ENCODE measurements around the gene MMEL1.
"Not testable (repeated sequence)": the region's sequence is repeated elsewhere in the genome, so short reads cannot be mapped to it uniquely, and the experiment has no call there.

The MMEL1 gene

DNA sequence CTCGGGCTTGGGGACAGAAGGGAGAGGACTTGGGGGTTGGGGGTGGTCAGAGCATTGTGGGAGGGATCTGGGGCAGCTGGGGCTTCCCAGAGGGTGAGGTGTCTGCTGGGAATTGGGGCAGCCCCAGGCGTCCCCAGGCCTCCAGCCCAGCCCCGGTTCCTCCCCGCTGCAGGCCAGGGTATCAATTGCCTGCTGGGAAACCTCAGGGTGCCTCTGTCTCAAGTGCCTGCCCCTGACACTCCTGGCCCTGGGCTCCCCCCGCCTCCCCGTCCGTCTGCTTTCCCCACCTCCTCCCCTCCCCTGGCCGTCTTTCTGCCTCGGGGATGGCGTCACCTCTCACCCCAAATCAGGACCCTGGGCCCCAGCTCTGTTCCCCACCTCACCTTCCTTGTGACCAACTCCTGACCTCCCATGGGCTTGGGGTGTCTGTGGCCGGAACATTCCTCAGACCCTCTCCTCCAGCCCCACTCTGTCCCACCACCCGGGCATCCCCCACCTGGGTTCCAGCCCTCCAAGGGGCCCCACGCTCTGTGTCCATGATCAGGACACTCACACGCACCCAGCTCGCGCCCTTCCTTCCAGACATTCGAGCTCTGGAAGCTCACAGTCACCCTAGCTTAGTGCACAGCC is 64.5 kb downstream of the MMEL1 start:
- not testable (repeated sequence) for DNase-seq

DNA sequence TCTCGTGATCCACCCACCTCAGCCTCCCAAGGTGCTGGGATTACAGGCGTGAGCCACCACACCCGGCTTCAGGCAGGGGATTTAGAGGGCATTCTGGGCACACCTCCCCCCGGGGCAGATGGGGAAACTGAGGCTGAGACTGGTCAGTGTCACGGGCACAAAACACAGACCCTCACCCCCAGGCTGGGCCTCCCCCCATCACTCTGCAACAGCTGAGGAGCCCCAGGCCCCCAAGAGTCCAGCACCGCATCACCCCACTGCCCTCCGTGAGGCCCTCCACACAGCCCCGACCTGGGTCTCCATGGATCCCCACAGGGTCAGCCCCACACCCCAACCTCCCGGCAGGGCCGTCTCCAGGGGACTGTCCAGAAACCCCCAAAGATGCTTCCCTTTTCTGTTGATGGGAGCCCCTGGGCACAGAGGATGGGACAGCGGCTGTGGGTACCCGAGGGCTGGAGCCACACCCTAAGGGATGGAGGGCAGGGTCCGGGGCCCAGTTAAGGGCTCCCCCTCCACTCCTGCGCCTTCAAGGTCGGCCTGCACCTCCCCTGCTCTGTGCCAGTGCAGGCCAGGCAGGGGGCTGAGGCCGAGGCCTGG is 65.6 kb downstream of the MMEL1 start:
- no peak for DNase-seq

DNA sequence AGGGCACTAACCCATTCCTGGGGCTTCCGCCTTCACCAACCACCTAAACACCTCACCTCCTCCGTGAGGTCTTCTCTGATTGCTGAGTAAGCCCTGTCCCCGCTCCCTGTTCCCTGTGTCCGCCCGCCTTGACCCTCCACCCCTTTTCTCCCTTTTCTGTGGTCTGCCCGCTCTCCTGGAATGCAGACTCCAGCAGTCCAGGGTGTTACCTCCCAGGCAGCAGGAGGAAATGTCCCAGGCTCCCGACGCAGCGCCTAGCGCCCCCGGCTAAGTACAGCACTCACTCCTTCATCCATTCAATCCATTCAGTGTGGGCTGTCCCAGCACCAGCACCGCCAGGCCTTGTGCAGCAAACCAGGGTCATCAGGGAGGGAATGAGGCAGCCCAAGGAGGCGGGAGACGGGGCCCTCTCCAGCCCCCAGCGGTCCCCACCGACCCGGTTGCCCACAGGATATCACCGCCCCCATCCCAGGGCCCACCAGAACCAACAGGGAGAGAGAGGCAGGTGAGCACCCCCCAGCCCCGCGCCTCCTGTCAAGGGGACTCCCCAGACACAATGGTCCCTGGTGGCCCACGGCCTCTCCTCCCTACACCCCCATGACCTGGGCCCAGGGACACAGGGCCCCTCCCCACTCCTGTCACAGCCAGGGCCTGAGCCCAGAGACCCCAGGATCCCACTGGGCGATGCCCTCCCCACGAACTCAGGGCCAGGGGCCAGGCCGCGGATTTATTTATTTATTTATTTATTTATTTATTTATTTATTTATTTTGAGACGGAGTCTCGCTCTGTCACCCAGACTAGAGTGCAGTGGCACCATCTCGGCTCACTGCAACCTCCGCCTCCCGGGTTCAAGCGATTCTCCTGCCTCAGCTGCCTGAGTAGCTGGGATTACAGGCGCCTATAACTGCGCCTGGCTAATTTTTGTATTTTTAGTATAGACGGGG is 66.4 kb downstream of the MMEL1 start:
- peak; percentile 16 for DNase-seq

DNA sequence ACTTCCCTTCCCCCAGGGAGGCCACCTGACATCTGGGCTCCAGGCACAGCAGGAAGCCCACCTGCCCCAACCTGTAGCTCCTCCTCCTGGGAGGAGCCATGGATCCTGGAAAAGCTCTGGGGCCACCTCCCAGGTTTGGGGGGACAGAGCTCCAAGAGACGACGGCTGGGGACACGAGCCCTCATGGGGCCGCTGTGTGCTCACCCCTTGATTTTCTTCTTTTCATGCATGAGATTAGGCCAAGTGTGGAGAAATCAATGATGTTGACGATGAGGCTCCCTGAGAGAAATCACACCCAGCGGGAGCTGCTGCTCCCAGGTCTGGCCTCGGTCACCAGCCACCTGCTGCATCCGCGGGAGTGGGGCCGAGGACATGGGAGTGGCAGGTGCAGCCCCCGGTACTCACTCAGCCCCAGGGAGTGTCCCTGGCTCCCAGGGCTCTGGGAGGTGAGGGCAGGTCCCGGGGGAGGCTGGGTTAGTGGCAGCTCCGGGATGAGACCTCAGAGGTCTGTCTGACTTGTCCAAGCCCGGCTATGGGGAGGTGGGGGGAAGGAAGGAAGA is 67.9 kb downstream of the MMEL1 start:
- no peak for DNase-seq

DNA sequence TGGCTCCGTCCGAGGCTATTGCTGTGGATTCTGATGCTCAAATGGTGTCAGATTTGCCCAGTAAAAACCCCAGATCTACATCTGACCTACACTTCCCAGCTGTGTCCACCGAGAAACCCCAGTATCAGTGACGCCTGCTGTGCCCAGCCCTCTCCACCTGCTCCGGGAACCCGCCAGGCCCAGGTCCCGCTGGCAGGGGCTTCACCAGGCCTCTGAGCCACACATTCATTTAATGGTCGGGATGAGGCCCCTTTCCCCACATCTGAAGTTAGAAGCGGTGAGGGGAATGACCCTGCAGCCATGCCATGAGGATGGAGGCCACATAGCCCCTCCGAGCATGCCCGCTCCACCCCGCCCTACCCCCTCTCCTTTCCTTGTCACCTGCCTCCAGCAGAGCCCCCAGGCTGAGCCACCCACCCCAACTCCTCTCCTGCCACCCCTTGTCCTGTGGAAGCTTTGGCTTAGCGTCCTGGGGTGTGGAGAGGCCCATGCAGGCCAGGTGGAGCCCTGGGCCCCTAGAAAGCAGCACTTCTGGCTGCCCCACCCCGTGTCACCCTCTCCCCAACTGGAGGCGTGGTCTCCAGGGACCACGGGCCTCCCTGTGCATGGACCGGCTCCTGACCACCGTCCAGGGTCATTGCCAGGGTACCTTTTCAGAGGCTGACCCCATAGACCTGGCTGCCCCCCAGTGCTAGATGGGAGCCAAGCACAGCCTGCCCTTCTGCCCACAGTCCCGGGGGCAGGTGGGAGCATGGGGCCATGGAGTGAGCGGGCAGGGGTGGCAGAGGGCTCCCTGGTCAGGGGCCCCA is 68.6 kb downstream of the MMEL1 start:
- DNase-seq, result no peak

DNA sequence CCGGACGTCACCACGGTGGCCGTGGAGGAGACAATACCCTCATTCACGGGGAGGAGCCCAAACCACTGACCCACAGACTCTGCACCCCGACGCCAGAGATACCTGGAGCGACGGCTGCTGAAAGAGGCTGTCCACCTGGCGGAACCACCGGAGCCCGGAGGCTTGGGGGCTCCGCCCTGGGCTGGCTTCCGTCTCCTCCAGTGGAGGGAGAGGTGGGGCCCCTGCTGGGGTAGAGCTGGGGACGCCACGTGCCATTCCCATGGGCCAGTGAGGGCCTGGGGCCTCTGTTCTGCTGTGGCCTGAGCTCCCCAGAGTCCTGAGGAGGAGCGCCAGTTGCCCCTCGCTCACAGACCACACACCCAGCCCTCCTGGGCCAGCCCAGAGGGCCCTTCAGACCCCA is 69.6 kb downstream of the MMEL1 start:
- no peak for DNase-seq

DNA sequence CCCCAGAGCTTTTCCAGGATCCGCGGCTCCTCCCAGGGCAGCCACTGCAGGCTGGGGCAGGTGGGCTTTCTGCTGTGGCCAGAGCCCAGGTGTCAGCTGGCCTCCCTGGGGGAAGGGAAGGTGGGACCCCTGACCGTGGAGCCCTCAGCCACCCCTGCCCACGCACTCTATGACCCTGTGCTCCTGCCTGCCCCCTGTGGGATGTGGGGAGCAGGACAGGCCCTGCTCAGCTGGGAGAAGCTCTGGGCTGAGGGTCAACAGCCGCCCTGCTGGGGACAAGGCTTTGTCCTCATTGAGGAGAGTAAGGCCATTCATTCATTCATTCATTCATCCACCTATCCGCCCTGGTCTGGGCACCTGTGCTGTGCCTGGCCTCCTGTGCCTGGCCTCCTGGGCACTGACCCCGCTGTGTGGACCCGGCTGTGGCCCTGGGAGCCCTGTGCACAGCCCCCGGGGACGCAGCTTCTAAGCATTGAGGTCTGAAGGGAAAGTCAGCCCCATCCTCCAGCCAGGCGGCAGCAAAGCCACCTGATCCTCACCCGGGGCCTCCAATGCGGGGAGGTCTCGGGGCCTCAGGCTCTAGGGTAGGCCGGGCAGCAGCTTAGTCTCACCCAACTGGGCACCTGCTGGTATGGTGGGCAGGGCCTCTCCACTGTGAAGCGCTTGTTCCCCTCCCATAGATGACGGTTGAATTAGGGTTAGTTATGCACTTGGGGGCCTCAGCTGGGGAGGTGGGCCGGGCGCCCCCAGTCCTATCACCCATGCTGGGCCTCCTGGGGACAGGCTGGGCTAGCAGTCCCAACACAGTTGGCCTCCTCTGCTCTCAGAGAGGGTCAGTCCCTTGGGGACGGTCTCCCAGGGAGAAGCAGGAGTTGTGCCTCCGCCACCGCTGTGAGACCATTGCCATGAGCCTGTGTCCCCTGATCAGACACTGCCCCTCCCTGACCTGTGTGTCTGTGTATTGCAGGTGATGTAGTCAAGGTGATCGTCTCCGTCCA is 70.6 kb downstream of the MMEL1 start:
- DNase-seq, result no peak

DNA sequence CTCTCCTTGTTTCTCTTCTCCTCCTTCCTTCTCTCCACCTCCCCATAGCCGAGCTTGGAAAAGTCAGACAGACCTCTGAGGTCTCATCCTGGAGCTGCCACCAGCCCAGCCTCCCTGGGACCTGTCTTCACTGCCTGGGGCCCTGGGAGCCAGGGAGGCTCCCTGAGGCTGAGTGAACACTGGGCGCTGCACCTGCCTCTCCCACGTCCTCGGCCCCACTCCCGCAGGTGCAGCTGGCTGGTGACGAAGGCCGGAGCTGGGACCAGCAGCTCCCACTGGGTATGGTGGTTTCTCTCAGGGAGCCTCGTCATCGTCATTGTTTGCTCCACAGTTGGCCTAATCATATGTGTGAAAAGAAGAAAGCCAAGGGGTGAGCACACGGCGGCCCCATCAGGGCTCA is 71.4 kb downstream of the MMEL1 start:
- DNase-seq, result no peak

DNA sequence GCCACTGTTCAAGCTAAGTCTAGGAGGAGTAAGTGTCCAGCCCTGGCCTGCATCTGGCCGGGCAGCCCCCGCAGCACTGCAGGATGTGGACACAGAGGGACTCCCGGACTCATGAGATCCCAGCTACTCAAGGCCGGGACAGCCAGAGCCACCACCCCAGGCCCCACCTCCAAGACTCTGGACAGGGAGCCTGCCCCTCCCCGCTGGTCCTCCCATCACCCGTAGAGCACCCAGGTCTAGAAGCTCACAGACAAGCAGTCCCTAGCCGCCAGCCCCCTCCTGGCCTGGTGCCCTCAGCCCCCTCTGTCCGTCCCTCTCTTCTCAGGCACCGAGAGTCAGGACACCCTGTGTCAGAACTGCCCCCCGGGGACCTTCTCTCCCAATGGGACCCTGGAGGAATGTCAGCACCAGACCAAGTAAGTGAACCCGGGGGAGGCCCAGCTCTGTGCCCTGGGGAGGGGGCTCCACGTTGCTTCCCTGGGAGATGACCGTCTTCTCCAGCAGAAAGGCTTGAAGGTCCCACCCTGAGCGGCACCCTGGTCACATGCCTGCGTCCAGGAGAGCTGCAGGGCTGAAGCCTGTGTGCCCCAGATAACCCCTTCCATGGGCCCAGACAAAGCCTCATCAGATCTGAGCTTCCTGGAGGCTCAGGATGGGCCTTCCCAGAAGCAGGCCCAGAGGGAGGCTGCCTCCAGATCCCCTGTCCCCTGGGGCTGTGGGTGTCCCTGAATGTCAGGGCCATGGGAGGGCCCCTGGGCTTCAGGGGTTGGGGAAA is 72.3 kb downstream of the MMEL1 start:
- DNase-seq, result no peak

DNA sequence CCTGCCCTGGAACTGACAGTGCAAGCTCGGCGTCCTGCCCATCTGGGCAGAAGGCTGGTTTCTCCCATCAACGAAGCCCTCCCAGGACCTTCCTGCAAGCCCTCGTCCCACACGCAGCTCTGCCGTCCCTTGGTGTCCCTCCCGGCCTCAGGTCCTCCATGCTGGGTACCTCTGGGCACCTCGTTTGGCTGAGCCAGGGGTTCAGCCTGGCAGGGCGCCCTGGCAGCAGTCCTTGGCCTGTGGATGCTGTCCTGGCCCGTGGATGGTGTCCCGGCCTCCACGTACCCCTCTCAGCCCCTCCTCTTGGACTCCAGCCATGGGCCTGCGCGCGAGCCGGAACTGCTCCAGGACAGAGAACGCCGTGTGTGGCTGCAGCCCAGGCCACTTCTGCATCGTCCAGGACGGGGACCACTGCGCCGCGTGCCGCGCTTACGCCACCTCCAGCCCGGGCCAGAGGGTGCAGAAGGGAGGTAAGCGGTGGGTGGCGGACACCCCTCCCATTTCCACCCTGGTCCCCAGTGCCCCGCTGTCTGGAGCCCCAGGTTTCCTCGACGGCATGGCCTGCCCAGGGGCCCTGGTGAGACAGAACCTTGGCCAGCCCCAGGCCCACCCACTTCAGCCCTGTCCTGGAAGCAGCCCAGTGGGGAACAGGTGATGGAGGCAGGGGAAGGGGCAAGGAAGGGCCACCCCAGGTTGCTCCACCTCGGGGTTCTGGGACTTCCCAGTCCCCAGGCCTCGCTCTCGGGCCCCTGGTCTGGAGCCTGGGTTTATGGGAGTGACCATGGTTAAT is 73.1 kb downstream of the MMEL1 start:
- no peak for DNase-seq

DNA sequence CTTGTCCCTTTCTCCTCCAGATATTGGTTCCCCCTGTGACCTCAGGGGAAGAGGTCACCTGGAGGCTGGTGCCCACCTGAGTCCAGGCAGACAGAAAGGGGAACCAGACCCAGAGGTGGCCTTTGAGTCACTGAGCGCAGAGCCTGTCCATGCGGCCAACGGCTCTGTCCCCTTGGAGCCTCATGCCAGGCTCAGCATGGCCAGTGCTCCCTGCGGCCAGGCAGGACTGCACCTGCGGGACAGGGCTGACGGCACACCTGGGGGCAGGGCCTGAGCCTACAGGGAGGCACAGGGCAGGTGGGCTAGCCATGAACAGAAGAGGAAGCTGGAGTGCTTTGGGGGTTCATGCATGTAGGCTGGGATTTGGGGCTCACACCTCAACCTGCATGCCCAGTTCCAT is 74.0 kb downstream of the MMEL1 start:
- DNase-seq, result no peak

DNA sequence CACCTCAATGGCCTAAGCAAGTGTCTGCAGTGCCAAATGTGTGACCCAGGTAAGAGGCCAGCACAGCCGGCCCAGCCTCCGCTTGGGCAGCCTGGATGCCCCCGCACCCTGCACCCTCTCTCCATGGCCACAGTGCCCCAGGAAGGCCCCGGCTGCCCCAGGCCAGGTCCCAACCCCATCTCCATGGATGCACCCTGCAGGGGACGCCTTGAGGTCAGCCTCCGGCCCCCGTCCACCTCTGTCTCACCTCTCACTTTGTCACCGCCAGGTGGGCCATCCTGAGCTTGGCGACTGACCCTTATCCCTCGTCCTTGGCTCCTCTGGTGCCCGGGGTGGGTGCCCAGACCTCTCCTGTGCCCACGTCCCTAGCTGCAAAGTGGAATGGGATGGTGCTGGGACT is 74.4 kb downstream of the MMEL1 start:
- no peak for DNase-seq

DNA sequence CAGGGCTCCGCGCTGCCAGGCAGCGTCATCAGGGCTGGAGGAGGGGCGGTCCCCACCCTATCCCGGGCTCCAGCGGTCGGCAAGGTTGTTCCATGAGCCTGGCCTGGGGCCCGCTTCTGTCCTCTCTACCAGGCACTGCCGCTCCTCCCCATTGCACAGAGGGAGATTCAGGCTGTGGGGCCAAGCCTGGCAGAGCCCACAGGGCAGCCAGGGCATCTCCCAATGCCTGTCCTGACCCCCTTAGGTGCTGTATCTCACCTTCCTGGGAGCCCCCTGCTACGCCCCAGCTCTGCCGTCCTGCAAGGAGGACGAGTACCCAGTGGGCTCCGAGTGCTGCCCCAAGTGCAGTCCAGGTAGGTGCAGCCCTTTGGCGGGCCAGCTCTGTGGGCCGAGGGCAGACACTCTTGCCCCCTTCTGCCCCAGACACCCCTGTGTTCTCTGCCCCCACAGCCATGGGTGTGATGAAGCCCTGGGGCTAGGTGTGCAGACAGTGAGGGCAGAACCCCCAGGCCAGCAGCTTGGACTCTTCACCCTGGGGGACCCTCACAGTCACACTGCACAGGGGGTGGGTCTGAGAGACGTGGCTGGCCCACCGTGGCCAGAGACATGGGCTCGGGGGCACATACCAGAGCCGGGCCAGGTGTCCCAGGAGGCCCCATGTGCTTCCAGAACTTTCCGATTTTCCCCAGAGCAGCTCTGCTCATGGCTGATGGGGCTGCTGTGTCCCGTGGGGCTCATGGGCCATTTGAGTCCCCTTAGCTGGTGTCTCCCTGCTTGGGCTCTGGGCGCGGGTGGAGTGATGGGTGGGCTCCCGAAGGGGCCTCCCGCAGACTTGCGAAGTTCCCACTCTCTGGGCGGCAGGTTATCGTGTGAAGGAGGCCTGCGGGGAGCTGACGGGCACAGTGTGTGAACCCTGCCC is 75.1 kb downstream of the MMEL1 start:
- no peak for DNase-seq

DNA sequence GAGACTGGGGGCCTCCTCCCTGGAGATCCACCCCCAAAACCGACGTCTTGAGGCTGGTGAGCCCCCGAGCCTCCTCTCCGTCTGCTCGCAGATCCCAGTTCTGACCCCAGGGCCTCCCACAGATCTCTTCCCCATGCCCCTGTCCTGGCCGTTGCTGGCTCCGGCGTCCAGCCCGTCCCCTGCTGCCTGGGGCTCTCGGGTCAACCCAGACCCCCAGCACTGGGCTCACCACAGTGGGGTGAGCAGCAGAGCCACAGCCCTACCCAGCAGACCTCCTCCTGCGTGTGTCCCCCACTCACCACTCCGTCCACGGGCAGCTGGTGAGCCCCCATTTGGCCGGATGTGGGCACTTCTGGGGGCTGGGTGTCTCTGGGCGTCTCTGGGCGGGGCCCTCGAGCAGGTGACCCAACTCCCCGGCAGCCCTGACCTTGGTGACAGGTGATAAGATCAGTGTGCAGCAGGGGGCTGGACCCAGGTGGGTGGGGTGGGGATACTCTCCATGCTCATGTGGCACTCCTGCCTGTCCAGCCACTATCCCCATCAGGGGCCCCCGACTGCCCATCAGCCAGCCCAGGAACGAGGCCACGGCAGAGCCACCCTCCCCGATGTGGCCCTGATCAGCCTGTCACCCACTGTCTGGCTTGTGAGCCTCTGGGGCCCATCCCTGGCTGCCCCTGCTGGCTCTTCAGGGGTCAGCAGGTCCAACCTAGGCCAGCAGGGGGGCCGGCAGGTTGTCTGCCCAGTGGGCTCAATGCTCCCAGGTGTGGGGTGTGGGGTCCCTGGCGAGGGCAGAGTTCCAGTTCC is 75.9 kb downstream of the MMEL1 start:
- DNase-seq, result peak; percentile 50

DNA sequence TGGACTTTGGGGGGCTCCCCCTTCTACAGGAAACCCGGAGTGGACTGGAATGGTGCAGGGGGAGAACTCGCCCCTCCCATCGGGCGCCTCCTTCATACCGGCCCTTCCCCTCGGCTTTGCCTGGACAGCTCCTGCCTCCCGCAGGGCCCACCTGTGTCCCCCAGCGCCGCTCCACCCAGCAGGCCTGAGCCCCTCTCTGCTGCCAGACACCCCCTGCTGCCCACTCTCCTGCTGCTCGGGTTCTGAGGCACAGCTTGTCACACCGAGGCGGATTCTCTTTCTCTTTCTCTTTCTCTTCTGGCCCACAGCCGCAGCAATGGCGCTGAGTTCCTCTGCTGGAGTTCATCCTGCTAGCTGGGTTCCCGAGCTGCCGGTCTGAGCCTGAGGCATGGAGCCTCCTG is 76.5 kb downstream of the MMEL1 start, which contains the start of gene TNFRSF14:
Gene TNFRSF14 (plus strand): TSS at position 95 of the 401 bp plus-strand sequence. CDS start 294 bp downstream, at position 389.
- peak; percentile 50 for DNase-seq

DNA sequence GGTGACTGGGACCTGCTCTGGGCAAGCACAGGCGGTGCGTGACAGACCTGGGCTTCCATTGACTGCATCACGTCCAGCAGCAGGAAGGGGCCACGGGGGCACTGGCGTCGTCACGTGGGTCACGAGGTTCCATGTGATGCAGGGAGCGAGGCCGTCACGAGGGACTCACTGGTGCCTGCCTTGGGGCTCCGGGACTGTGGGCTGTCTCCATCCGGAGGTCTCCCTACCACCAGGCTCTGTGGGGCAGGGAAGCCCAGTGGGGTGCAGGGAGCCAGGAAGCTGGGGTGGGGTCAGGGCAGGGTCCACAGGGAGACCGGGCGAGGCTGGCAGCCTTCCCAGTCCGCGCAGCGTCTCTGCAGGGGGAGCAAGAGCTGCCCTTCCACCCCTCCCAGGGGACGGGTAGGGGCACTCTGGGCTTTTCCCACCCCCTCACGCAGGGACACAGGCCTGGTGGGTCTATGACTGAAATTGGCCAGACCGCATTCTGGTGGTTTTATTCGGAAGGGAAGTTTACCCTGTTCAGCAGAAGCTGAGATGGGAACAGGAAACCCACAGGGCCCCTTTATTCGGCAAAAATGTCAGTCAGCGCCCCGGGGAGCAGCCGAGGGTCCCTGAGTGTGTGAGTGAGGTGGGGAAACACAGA is 77.1 kb downstream of the MMEL1 start:
- no peak for DNase-seq
